VCaP (cell line): Measurements from ENCODE around the gene CD163.
"Not testable (repeated sequence)": the region's sequence is repeated elsewhere in the genome, so short reads cannot be mapped to it uniquely, and the experiment has no call there.

Experiments used
- H3K27ac ChIP-seq: fragments of 450-650 bp; 2 replicates; pipeline ENCODE4 v1.5.1; 2017
- TF ChIP-seq, protein P1 (sequence below): fragments of 450-650 bp; conservative IDR thresholded peaks from 2 replicates; pipeline ENCODE4 v1.5.1; 2017; ENCODE audit warnings: mild to moderate bottlenecking, moderate library complexity

CD163 gene

DNA sequence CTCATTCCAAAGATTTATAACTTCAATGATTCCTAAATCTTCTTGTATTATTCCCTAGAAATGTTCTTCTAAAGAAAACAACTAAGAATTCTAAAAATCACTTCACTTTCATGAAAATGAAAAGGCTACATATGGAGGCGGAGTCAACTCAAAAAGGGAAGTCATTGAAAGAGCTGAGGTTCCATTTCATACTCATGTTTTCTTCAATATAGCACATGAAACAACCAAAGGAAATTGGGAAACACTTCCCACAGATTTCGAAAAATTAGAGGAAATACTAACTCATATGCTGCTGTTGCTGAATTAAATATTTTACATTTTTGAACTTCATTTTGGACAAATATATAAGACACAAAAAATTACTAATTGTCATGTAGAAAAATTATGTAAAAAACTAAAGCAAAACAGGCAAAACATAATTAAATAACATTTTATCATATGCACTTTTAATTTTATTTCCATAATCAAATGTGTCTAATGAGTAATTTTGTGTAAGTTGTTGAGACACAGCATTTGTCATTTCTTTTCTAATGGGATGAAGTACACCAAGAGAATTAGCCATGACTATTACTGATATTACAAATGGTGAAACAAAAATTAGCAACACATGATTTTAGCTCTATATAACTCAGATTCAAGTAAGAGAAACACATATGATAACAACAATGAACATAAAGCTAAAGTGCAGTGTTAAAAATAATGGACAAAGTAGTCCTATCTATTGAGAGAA lies at the start of gene CD163:
Gene CD163, minus strand, starts transcription at position 92 of the 730 bp plus-strand sequence. Its CDS starts 87 bp downstream, at position 5.
- TF ChIP-seq, protein P1, sequence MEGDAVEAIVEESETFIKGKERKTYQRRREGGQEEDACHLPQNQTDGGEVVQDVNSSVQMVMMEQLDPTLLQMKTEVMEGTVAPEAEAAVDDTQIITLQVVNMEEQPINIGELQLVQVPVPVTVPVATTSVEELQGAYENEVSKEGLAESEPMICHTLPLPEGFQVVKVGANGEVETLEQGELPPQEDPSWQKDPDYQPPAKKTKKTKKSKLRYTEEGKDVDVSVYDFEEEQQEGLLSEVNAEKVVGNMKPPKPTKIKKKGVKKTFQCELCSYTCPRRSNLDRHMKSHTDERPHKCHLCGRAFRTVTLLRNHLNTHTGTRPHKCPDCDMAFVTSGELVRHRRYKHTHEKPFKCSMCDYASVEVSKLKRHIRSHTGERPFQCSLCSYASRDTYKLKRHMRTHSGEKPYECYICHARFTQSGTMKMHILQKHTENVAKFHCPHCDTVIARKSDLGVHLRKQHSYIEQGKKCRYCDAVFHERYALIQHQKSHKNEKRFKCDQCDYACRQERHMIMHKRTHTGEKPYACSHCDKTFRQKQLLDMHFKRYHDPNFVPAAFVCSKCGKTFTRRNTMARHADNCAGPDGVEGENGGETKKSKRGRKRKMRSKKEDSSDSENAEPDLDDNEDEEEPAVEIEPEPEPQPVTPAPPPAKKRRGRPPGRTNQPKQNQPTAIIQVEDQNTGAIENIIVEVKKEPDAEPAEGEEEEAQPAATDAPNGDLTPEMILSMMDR, result no peak
- H3K27ac ChIP-seq, result no peak within 1 kb of the TSS

DNA sequence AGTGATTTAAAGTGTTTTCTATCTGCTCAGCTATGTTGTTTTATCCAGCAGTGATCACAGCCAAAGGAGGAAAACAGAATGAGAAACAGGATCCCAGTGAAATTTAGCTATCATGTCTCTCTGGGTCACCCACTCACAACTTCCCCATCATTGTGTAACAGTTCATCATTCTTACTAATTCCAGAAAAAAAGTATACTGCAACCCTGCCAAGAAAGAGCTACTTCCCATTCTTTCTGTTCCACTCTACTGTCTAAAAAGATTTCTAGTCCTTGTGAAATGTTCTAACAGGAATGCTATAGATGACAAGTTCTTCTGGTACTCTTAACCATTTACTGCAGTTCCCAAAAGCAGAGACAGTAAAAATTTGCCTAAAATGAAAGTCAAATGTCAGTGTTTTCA lies 39.2 kb upstream of the CD163 start:
- TF ChIP-seq, protein P1, result no peak
- peak overlapping the region; percentile 29; the same call in 1 of the 2 replicates for H3K27ac ChIP-seq

DNA sequence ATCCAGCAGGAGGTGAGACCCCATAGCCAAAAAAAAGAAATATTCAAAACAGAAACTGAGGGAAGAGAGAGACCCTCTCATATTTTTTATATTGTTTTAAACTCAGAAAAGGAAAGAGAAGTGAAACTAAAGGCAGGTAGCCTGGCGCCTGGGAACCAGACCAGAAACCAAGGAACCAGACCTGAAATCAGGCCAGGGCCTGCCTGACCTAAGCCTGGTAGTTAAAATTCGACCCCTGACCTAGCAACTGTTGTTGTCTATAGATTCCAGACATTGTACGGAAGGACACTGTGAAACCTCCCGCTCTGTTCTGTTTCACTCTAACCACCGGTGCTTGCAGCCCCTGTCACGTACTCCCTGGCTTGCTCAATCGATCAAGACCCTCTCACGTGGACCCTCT lies 38.5 kb upstream of the CD163 start:
- peak overlapping the region; percentile 29; the same call in 1 of the 2 replicates for H3K27ac ChIP-seq
- TF ChIP-seq, protein P1, result no peak

DNA sequence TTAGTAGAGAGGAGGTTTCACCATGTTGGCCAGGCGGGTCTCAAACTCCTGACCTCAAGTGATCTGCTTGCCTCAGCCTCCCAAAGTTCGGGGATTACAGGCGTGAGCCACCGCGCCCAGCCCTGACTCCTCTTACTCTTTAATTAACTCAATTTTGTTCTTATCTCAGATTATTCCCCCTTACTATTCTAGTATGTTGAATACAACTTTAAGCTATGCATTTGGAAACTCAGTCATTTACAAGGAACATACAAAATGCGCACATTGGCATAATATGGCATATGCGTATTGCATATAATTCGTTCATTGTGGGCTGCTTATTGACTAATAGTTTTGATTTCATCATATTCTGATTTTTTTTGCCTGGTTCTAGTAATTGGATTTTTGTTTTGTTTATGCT lies 10.8 kb upstream of the CD163 start:
- TF ChIP-seq, protein P1, result no peak

DNA sequence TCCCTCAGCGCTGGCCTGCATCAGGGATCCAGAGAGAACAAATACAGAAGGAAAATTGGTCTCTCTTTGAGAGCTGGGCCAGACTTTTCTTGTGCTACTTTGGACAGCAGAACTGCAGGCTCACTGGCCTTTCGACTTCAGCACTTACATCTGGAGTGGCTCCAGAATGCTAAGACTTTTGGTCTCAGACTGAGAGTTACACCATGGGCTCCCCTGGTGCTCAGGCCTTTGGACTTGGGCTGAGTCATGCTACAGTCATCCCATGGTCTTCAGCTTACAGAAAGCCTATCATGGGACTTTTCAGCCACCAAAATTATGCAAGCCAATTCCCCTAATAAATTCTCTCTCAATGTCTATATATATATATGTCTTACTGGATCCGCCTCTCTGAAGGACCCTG lies 9.0 kb upstream of the CD163 start:
- TF ChIP-seq, protein P1, result no peak
- no peak overlapping the region for H3K27ac ChIP-seq

More for the DNA sequence above, 10.8 kb upstream of the CD163 start:
- no peak overlapping the region for H3K27ac ChIP-seq

DNA sequence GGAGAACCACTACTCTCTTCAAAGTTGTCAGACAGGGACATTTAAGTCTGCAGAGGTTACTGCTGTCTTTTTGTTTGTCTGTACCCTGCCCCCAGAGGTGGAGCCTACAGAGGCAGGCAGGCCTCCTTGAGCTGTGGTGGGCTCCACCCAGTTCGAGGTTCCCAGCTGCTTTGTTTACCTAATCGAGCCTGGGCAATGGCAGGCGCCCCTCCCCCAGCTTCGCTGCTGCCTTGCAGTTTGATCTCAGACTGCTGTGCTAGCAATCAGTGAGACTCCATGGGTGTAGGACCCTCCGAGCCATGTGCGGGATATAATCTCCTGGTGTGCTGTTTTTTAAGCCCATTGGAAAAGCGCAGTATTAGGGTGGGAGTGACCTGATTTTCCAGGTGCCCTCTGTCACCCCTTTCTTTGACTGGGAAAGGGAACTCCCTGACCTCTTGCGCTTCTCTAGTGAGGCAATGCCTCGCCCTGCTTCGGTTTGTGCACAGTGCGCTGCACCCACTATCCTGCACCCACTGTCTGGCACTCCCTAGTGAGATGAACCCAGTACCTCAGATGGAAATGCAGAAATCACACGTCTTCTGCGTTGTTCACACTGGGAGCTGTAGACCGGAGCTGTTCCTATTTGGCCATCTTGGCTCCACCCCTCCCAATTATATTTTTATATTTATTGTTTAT lies 6.4 kb upstream of the CD163 start:
- H3K27ac ChIP-seq, result not testable (repeated sequence)

DNA sequence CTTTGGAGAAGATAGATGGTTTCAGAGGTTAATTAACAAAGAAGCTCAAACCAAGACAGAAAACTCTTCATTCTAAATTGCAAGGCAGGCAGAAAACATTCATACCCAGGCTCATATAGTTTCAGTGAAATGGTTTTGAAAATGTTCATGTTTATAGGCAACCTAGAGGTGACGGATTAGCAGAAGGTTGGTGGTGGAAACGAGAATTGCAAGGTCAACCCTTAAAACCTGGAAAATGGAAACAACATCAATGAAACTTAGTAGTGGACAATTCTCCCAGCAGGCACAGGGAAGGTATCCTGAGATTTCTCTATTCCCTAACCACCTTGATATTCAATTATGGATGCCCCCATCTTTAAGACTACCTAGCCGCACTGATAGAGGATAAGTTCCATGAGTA lies 965 bp downstream of the CD163 start:
- no peak overlapping the region for H3K27ac ChIP-seq
- TF ChIP-seq, protein P1, result no peak
